ENCODE measurements around the gene TBCA.
"Not testable (repeated sequence)": the region's sequence is repeated elsewhere in the genome, so short reads cannot be mapped to it uniquely, and the experiment has no call there.

TBCA gene

DNA sequence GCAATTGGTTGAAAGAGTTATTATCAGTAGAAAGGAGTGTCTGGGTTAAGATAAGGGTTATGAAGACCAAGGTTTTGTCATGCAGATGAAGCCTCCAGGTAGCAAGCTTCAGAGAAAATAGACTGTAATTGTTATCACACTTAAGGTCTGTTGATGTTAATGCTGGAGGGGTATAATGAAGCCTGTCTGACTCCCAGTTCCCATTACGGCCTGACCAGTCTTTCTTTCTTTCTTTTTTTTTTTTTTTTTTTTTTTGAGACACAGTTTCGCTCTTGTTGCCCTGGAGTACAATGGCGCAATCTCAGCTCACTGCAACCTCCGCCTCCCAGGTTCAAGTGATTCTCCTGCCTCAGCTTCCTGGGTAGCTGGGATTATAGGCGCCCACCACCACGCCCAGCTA, 25.2 kb downstream of the TBCA start:
- H3K27me3 Mint-ChIP-seq, H3K9me3 Mint-ChIP-seq, H3K4me1 Mint-ChIP-seq, ATAC-seq, H3K27ac Mint-ChIP-seq, H3K4me3 Mint-ChIP-seq: not testable (repeated sequence)
- H3K36me3 Mint-ChIP-seq: peaks cover 11% of the 10 kb centered on the region

- Mint-ChIP-seq H3K4me3 (no peak overlapping the region), H3K9me3 (no peaks in the 10 kb centered on the region), H3K4me1 (peaks cover 14% of the 10 kb centered on the region)
These were observed 28.0 kb downstream of the TBCA start for GRCh38 chr5:77748160-77748559.

DNA sequence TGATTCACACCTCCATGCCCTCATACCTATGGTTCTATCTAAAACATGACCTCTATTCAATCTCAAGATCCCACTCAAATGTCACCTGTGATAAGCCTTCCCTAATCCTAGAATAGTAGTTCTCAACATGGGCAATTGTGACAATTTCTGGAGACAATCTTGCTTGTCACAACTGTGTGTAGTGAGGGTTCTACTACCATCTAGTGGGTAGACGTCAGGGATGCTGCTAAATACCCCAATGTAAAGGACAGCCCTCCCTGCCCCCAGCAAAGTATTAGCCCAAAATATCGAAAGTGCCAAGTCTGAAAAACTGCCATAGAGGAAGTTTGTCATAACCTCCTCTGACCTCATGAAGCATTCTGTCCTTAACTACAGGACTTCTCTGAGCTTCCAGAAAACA, 32.0 kb downstream of the TBCA start:
- Mint-ChIP-seq H3K36me3 (no peaks in the 10 kb centered on the region), H3K27me3 (no peaks in the 10 kb centered on the region), H3K27ac (no peak overlapping the region), H3K4me3 (no peak overlapping the region), H3K4me1 (peaks cover 6% of the 10 kb centered on the region), H3K9me3 (no peaks in the 10 kb centered on the region)
- ATAC-seq: no peak

More at GRCh38 chr5:77748160-77748559, 28.0 kb downstream of the TBCA start:
- no peak for ATAC-seq
- Mint-ChIP-seq H3K27me3 (no peaks in the 10 kb centered on the region), H3K27ac (no peak overlapping the region), H3K36me3 (peaks cover 11% of the 10 kb centered on the region)

DNA sequence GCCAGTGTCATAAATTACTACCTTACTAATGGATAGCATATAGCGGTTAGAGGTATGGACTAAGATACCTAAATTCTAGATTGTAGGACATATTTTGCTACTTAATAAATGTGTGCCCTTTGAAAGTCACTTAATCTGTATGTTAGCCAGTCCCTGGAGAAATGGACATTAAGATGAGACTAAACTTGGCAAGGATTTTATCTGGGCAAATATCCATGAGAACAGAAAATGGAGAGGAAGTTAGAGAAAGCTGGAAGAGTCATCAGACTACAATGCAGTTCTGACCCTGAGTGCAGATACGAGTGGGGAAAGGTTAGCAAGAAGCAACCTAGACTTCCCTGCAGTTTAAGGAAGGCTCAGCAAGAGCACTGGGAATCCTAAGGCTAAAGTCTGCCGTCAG, 33.0 kb downstream of the TBCA start:
- Mint-ChIP-seq H3K4me1 (peaks cover 6% of the 10 kb centered on the region), H3K36me3 (no peaks in the 10 kb centered on the region), H3K27me3 (no peaks in the 10 kb centered on the region), H3K4me3 (no peak overlapping the region), H3K9me3 (no peaks in the 10 kb centered on the region), H3K27ac (no peak overlapping the region)
- no peak for ATAC-seq

GRCh38 chr5:77741608-77742007, 34.5 kb downstream of the TBCA start:
- Mint-ChIP-seq H3K27me3 (no peaks in the 10 kb centered on the region), H3K27ac (no peak overlapping the region), H3K36me3 (peaks cover 2% of the 10 kb centered on the region), H3K4me3 (no peak overlapping the region), H3K9me3 (no peaks in the 10 kb centered on the region), H3K4me1 (peaks cover 8% of the 10 kb centered on the region)
- ATAC-seq: no peak

DNA sequence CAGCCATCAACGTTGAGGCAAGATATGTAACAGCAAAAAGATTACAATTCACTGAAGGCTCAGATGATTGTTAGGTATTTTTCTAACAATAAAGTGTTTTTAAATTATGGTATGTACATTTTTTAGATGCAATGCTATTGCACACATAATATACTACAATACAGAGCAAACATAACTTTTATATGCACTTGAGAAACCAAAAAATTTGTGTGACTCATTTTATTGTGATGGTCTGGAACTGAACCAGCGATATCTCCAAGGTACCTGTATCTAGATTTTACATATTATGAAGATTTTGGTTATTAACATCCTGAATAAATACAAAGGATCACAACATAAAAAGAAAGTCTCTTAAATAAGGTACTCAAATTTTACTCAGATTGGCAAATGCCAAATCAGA, 41.3 kb downstream of the TBCA start:
- no peak for ATAC-seq
- peaks cover 7% of the 10 kb centered on the region for H3K4me1 Mint-ChIP-seq
- no peak overlapping the region for H3K27ac Mint-ChIP-seq
- peaks cover 29% of the 10 kb centered on the region for H3K36me3 Mint-ChIP-seq
- no peaks in the 10 kb centered on the region for H3K27me3 Mint-ChIP-seq
- no peak overlapping the region for H3K4me3 Mint-ChIP-seq
- peaks cover 3% of the 10 kb centered on the region for H3K9me3 Mint-ChIP-seq

DNA sequence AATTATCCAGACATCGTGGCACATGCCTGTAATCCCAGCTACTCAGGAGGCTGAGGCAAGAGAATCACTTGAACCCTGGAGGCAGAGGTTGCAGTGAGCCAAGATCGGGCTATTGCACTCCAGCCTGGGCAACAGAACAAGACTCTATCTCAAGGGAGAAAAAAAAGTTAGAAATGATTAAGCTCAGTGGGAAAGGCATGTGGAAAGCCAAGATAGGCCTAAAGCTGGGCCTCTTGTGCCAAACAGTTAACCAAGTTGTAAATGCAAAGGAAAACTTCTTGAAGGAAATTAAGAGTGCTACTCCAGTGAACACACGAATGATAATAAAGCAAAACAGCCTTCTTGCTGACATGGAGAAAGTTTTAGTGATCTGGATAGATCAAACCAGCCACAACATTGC, 43.0 kb downstream of the TBCA start:
- Mint-ChIP-seq H3K27ac (no peak overlapping the region), H3K36me3 (peaks cover 39% of the 10 kb centered on the region), H3K27me3 (no peaks in the 10 kb centered on the region), H3K4me1 (peaks cover 16% of the 10 kb centered on the region), H3K9me3 (peaks cover 3% of the 10 kb centered on the region), H3K4me3 (no peak overlapping the region)
- ATAC-seq: no peak

GRCh38 chr5:77727190-77727589, 48.9 kb downstream of the TBCA start:
- no peaks in the 10 kb centered on the region for H3K9me3 Mint-ChIP-seq
- H3K36me3 Mint-ChIP-seq: peaks cover 18% of the 10 kb centered on the region
- H3K27me3 Mint-ChIP-seq: no peaks in the 10 kb centered on the region
- no peak overlapping the region for H3K4me3 Mint-ChIP-seq
- peaks cover 16% of the 10 kb centered on the region for H3K4me1 Mint-ChIP-seq
- no peak overlapping the region for H3K27ac Mint-ChIP-seq
- ATAC-seq: no peak

DNA sequence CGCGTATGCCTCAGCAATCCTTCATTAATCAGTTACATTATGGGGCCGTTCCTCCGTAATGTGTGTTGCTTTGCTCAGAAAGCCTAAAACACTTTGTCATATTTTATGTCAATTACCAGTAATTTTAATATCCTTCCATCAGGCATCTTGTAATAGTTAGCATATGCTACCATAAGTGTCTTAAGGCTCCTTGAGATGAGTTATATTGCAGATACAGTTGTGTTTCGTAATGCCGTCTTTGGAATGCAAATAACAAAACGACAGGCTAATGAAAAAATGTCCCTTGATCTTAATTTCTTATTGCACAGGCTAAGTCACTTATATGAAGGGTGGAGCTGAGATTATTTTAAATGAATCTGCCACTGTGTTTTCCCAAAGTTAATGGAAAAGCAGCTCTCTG, 50.5 kb downstream of the TBCA start:
- peaks cover 12% of the 10 kb centered on the region for H3K36me3 Mint-ChIP-seq
- ATAC-seq: no peak
- H3K4me3 Mint-ChIP-seq: no peak overlapping the region
- H3K27ac Mint-ChIP-seq: no peak overlapping the region
- no peaks in the 10 kb centered on the region for H3K9me3 Mint-ChIP-seq
- H3K27me3 Mint-ChIP-seq: no peaks in the 10 kb centered on the region
- H3K4me1 Mint-ChIP-seq: peaks cover 16% of the 10 kb centered on the region

- peaks cover 20% of the 10 kb centered on the region for H3K4me1 Mint-ChIP-seq
- peaks cover 12% of the 10 kb centered on the region for H3K36me3 Mint-ChIP-seq
These were observed 51.2 kb downstream of the TBCA start for GRCh38 chr5:77724934-77725333.

DNA sequence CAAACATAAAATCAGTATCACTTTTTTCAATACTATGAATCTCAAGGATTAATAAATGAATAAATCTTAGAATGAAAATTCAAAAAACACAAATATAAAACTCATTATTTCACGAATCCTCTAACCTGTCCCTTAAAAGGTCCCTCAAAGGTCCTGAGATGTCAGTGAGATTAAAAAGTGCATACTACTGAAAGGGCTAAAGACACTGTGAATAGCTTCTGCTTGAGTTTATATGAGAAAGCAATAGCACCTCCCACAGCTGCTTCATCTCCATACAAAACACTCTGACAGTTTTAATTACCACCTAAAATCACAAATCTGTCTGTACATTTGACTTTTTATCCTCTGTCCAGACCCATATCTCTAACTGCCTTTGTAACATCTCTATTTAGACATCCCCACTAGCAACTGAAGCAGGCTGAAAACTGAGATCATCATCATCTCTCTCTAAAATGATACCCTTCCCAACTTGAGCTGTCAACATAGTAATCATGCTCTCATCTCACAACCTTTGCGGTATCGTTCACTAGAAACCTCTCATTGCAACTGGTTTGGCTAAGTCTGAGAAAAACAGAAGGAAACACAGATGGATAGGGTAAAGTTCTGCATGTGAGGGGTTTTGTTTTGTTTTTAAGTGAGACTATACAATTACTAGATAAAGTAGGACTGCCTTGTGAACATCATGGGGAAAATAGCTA, 56.3 kb downstream of the TBCA start:
- H3K4me3 Mint-ChIP-seq: no peak overlapping the region
- peaks cover 9% of the 10 kb centered on the region for H3K36me3 Mint-ChIP-seq
- H3K27ac Mint-ChIP-seq: peak overlapping the region; percentile 49
- no peak for ATAC-seq
- peaks cover 25% of the 10 kb centered on the region for H3K4me1 Mint-ChIP-seq
- H3K9me3 Mint-ChIP-seq: no peaks in the 10 kb centered on the region
- H3K27me3 Mint-ChIP-seq: no peaks in the 10 kb centered on the region

More at GRCh38 chr5:77724934-77725333, 51.2 kb downstream of the TBCA start:
- Mint-ChIP-seq H3K9me3 (no peaks in the 10 kb centered on the region), H3K4me3 (no peak overlapping the region), H3K27ac (no peak overlapping the region), H3K27me3 (no peaks in the 10 kb centered on the region)
- no peak for ATAC-seq

GRCh38 chr5:77718934-77719610, 57.1 kb downstream of the TBCA start:
- Mint-ChIP-seq H3K27me3 (no peaks in the 10 kb centered on the region), H3K4me1 (peaks cover 26% of the 10 kb centered on the region), H3K4me3 (peak overlapping the region; percentile 42), H3K36me3 (peaks cover 10% of the 10 kb centered on the region), H3K27ac (peak overlapping the region; percentile 62), H3K9me3 (no peaks in the 10 kb centered on the region)
- ATAC-seq: peak; percentile 82

GRCh38 chr5:77709993-77710685, 66.0 kb downstream of the TBCA start:
- H3K4me3 Mint-ChIP-seq: no peak overlapping the region
- peaks cover 24% of the 10 kb centered on the region for H3K36me3 Mint-ChIP-seq
- no peaks in the 10 kb centered on the region for H3K9me3 Mint-ChIP-seq
- no peak for ATAC-seq
- no peaks in the 10 kb centered on the region for H3K27me3 Mint-ChIP-seq
- peaks cover 5% of the 10 kb centered on the region for H3K4me1 Mint-ChIP-seq
- no peak overlapping the region for H3K27ac Mint-ChIP-seq

GRCh38 chr5:77709340-77709739, 66.8 kb downstream of the TBCA start:
- no peak overlapping the region for H3K4me3 Mint-ChIP-seq
- H3K27me3 Mint-ChIP-seq: no peaks in the 10 kb centered on the region
- peaks cover under 1% of the 10 kb centered on the region for H3K9me3 Mint-ChIP-seq
- H3K4me1 Mint-ChIP-seq: no peaks in the 10 kb centered on the region
- ATAC-seq: no peak
- H3K27ac Mint-ChIP-seq: no peak overlapping the region
- peaks cover 28% of the 10 kb centered on the region for H3K36me3 Mint-ChIP-seq

DNA sequence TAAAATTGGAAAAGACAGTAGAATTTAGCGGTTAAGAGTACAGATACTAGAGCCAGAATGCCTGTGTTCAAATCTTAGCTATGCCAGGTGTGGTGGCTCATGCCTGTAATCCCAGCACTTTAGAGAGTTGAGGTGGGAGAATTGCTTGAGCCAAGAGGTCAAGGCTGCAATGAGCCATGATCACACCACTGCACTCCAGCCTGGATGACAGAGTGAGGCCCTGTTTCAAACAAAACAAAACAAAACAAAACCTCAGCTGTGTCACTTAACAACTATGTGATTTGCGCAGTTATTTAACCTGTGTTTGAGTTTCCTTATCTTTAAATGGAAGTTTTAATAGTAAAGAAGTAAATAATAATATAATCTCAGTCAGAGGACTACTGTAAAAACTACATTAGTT, 68.3 kb downstream of the TBCA start:
- H3K9me3 Mint-ChIP-seq: peaks cover 3% of the 10 kb centered on the region
- ATAC-seq: no peak
- H3K4me3 Mint-ChIP-seq: no peak overlapping the region
- H3K4me1 Mint-ChIP-seq: no peaks in the 10 kb centered on the region
- H3K27me3 Mint-ChIP-seq: no peaks in the 10 kb centered on the region
- no peak overlapping the region for H3K27ac Mint-ChIP-seq
- H3K36me3 Mint-ChIP-seq: peaks cover 41% of the 10 kb centered on the region

- ATAC-seq, H3K27me3 Mint-ChIP-seq, H3K27ac Mint-ChIP-seq, H3K4me3 Mint-ChIP-seq, H3K9me3 Mint-ChIP-seq, H3K4me1 Mint-ChIP-seq: not testable (repeated sequence)
- peaks cover 89% of the 10 kb centered on the region for H3K36me3 Mint-ChIP-seq
These were observed 76.6 kb downstream of the TBCA start for GRCh38 chr5:77699569-77699968.
